CD4-positive, alpha-beta T cell treated with Interleukin-15 for 4 hours (primary cell): ENCODE measurements around the gene CFAP46.
"Not testable (repeated sequence)": the region's sequence is repeated elsewhere in the genome, so short reads cannot be mapped to it uniquely, and the experiment has no call there.

Source experiments
- DNase-seq: peaks from one replicate; pipeline ENCODE4 v3.0.0-alpha.2; 2020; ENCODE audit warnings: low spot score

CFAP46 gene

GRCh38 chr10:132979491-132980425 is 37.4 kb upstream of the CFAP46 start:
- DNase-seq: no peak

DNA sequence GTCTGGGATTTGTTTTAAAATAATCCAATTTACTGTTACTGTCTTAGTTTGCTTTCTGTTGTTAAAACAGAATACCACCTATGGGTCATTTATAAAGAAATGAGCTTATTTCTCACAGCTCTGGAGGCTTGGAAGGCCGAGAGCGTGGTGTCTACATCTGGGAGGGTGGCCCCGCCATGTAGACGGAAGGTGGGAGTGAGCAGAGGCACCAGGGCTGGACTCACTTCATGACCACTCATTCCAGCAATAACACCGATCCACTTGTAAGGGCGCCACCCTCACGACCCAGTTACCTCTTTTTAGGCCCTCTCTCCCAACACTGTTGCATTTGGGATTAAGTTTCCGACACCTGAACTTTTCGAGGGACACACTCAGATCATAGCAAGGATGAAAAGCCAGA is 36.2 kb upstream of the CFAP46 start:
- no peak for DNase-seq

DNA sequence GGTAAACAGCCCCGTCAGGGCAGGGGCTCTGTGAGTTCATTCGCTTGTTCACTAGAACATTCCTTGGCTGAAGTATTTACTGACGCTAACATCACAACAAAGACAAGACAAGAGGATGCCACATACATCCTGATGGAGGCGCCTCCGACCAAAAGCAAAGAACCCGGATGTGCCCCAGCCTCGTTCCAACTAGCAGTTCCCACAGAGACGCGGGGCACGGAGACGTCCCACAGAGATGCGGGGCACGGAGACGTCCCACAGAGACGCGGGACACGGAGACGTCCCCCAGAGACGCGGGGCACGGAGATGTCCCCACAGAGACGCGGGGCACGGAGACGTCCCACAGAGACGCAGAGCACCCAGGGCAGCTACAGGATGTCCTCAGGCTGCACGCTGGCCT is 35.4 kb upstream of the CFAP46 start:
- no peak for DNase-seq

DNA sequence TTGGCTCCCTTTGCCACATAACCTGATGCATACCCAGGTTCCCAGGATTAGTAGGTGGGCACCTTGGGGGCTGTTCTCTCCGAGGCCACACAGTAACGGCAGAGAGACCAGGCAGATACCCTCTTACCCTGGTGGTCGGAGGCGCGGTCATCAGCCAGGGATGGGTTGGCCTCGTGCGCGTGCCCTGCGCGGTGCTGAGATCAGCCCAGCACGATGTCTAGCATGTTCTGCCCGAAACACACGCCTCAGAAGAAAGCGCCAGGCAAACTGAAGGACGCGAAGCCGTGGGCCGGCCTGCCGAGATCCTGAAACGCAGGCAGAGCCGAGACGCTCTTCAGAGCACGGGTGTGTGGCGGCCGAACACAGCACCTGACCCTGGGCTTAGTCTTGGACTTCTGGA is 34.7 kb upstream of the CFAP46 start:
- no peak for DNase-seq

- DNase-seq: no peak
Observed at GRCh38 chr10:132975831-132976682, 33.7 kb upstream of the CFAP46 start.

DNA sequence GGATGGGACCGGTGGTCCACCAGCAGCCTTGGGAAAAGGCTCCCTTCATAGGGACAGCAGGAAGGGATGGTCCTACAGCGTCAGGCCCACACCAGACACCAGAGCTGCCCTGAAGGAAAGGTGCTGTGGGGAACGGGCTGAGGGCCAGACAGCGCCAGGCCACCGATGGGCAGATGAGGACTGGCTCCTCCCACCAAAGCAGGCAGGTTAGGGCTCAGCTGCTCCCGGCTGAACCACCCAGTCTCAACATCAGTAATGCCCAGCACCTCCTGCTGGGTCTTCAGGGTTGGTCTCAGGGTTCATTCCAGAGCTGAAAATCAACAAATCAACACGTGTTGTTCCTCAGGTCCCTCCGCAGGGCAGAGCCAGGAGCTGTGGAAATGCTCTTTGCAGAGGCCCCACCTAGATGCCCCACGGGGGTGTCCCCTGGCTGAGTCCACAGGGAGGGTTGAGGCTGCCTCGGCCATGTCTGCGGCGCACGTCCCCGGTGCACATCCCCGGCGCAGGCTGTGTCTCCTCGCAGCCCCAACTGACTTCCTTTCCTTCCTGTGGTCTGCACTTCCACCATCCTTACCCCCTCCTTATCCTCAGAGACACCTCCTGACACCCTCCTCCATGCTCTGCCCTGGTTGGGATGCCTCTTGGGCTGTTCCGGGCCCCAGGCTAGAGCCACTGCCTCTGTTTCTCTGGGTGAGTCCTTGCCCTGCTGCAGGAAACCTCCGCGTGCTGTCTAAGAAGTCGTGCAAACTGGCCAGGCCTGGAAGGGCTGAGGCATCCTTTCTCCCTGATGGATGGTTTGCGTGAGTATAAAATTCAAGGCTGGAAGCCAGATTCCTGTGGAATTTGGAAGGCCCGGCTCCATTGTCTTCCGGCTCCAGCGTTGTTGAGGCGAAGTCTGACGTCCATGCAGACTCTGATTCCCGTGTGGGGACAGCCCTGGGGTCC is 32.8 kb upstream of the CFAP46 start:
- DNase-seq: no peak

DNA sequence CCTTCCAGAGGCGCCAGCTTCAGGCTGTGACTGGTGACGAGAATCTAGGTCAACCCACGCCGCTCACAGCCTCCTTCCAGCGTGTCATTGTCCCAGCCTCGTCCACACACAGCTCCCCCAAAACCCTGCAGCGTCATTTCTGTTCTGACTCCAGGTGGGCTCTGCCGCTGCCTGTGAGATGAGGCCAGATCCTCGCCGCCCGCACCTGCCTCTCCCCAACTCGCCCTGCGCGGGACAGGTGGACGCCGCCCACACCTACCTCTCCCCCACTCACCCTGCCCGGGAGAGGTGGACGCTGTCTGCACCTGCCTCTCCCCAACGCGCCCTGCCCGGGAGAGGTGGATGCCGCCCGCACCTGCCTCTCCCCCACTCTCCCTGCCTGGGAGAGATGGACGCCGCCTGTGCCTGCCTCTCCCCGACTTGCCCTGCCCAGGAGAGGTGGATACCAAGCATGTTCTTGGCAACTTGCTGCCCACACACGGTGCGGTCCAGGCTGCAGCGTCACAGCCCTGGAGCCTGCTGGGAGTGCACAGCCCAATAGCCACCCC is 32.0 kb upstream of the CFAP46 start:
- no peak for DNase-seq

- no peak for DNase-seq
Observed at GRCh38 chr10:132973903-132974241, 31.5 kb upstream of the CFAP46 start.

GRCh38 chr10:132972986-132973902 is 30.9 kb upstream of the CFAP46 start:
- DNase-seq: no peak

DNA sequence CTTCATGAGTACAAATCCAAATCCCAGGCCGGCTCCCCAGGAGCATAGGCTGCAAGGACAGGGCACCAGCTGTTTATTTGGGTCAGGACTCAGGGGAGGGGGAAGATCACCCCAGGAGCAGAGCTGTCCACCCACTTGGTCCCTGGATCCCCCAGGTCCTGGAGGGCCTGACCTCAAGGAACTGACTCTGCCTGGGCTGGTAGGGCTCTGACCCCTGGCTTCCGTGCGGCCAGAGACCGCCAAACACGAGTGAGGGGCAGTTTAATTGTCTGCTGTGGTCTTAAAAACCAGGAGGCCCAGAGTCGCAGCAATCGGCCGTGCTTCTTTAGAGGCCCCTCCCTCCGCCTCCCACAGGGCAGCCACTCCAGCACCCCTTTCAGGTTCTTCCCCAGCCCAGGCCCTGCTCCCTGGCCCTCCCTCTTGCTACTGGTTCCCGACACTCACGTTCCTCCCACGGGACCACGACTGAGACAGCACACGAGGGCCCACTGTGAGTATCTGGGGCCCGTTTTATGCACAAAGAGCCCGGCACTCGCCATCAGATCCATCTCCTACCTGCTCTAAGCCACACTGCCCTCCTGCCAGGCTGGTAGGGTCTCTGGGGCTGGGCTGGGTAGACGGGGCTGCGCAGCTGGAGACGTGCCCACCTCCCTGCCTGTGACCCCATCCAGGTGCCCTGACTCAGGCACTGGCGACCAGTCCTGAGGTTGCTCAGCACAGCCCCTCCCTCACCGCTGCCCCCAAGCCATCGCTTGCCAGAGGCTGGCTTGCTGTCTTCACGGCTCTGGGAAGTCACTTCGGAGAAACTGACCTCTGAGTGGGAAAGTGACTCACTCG is 30.0 kb upstream of the CFAP46 start:
- no peak for DNase-seq

DNA sequence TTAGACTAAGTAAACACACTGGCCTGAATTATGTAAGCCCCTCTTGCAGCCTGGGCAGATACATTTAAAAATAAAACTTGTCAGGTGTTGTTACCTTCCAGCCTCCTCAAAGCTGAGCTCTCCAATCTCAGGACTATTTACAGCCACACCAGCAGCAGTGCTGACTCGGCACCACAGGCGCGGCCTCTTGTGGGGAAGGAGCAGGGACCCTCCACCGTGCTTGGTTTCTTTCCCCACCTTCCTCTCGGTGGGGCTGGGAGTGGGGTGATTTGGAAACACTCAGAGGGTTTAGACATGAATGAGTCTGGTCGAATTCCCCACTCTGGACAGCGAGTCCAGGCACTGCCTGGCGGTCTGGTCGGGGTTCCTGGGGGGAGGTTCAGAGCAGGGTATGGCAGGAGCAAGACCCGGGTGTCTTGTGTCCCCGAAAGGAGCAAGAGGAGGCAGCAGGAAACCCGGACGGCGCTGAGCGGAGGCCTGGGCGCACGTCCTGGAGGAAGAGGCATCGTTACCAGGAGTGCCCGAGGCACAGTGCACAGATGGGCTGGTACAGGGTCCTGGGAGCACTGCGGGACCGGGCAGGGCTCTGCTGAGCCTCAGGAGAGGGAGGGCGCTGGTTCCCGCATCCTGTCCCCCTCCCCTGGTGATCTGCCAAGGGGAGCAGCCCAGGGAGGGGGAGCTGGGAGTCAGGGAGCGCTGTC is 29.2 kb upstream of the CFAP46 start:
- DNase-seq: no peak

GRCh38 chr10:132970641-132971438 is 28.5 kb upstream of the CFAP46 start:
- no peak for DNase-seq

- no peak for DNase-seq
Observed at GRCh38 chr10:132967540-132967939, 25.2 kb upstream of the CFAP46 start.

DNA sequence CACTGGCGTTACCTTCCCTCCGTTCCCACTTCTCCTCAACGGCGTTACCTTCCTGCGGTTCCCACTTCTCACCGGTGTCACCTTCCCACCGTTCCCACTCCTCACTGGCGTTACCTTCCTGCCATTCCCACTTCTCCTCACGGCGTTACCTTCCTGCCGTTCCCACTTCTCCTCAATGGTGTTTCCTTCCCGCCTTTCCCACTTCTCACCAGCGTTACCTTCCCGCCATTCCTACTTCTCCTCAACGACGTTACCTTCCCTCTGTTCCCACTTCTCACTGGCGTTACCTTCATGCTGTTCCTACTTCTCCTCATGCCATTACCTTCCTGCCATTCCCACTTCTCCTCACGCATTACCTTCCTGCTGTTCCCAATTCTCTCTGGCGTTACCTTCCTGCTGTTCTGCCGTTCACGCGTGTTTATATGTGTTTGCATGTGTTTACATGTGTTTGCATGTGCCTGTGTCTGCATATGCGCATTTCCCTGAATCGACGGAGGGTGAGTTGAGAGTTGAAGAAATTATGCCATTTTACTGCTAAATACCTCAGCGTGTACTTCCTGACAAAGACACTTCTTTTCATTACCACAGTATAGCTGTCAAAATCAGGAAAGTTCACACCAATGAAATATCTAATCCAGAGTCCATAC is 23.2 kb upstream of the CFAP46 start:
- no peak for DNase-seq

- DNase-seq: not testable (repeated sequence)
Observed at GRCh38 chr10:132964707-132965410, 22.5 kb upstream of the CFAP46 start.

DNA sequence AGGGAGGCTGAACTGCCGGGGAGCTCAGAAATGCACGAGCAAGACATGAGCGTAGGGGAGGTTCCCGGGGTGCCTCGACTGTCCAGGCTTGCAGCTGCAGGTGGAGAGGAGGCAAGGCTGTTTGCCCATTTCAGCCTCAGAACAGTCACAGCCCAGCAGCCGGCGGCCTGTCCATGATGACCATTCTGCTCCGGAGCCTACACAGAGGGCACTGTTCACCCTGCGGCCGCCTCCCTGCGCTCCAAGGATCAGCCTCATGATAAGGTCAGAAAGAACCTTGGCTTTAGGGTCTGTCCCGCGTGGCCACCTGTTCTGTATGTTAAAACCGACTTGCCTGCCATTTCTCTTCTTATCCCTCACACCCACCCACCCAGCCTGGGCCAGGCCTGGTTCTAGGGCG is 21.9 kb upstream of the CFAP46 start:
- DNase-seq: no peak

- DNase-seq: no peak
Observed at GRCh38 chr10:132963430-132963960, 21.1 kb upstream of the CFAP46 start.
